GM23248 (cell line): Measurements from ENCODE around the gene CRACR2A. TPM values are rescaled to one million over a fixed set of nuclear protein-coding genes. Genes with fewer than 3 reads are reported as not detected.

Source experiments
- DNase-seq: peaks from one replicate; pipeline ENCODE4 v3.0.0-alpha.2; 2015
- H2AFZ ChIP-seq: fragments of 200-600 bp; sonication (generic); 2 replicates; pipeline ENCODE4 v1.6.1; 2016; ENCODE audit warnings: antibody characterized with exemption
- H3F3A ChIP-seq: fragments of 200-600 bp; sonication (generic); 2 replicates; pipeline ENCODE4 v1.6.1; 2016; ENCODE audit warnings: mild to moderate bottlenecking, antibody characterized with exemption, mixed run types; ENCODE audit not compliant: insufficient read depth
- H3K27ac ChIP-seq: fragments of 200-600 bp; sonication (generic); 2 replicates; pipeline ENCODE4 v1.5.1; 2016; ENCODE audit warnings: mild to moderate bottlenecking
- H3K27me3 ChIP-seq: fragments of 200-600 bp; sonication (generic); replicated peaks from 2 replicates; pipeline ENCODE4 v1.6.1; 2016; ENCODE audit warnings: mild to moderate bottlenecking; ENCODE audit not compliant: insufficient read depth
- H3K36me3 ChIP-seq: fragments of 200-600 bp; sonication (generic); 2 replicates; pipeline ENCODE4 v1.6.1; 2016; ENCODE audit warnings: low read depth, mild to moderate bottlenecking
- H3K4me1 ChIP-seq: fragments of 200-600 bp; sonication (generic); 2 replicates; pipeline ENCODE4 v1.6.1; 2016; ENCODE audit warnings: mild to moderate bottlenecking; ENCODE audit not compliant: insufficient read depth
- H3K4me2 ChIP-seq: fragments of 200-600 bp; sonication (generic); one replicate; pipeline ENCODE4 v1.6.1; 2016; ENCODE audit warnings: mild to moderate bottlenecking; ENCODE audit not compliant: unreplicated experiment
- H3K4me3 ChIP-seq: fragments of 200-600 bp; sonication (generic); 2 replicates; pipeline ENCODE4 v1.5.1; 2016; ENCODE audit warnings: mild to moderate bottlenecking
- H3K79me2 ChIP-seq: fragments of 200-600 bp; sonication (generic); 2 replicates; pipeline ENCODE4 v1.6.1; 2016; ENCODE audit warnings: mild to moderate bottlenecking; ENCODE audit not compliant: insufficient read depth
- H3K9ac ChIP-seq: fragments of 200-600 bp; sonication (generic); 2 replicates; pipeline ENCODE4 v1.6.1; 2016; ENCODE audit warnings: mild to moderate bottlenecking
- H3K9me2 ChIP-seq: fragments of 200-600 bp; sonication (generic); 2 replicates; pipeline ENCODE4 v1.6.1; 2016; ENCODE audit warnings: mixed run types, mild to moderate bottlenecking, moderate library complexity; ENCODE audit not compliant: insufficient read depth
- H3K9me3 ChIP-seq: fragments of 200-600 bp; sonication (generic); one replicate; pipeline ENCODE4 v1.6.1; 2017; ENCODE audit warnings: low read depth
- H4K20me1 ChIP-seq: fragments of 200-600 bp; sonication (generic); 2 replicates; pipeline ENCODE4 v1.6.0; 2016; ENCODE audit not compliant: insufficient read depth
- EZH2 ChIP-seq: fragments of 200-600 bp; sonication (generic); IDR thresholded peaks from 2 replicates; pipeline ENCODE4 v1.6.1; 2018; ENCODE audit warnings: antibody characterized with exemption, mild to moderate bottlenecking; ENCODE audit not compliant: insufficient read depth, poor library complexity, severe bottlenecking
- EZH2phosphoT487 ChIP-seq: fragments of 200-600 bp; sonication (generic); IDR thresholded peaks from 2 replicates; pipeline ENCODE4 v1.6.1; 2018; ENCODE audit warnings: antibody characterized with exemption, moderate library complexity, mild to moderate bottlenecking, low read depth; ENCODE audit not compliant: insufficient read depth
- WGBS, 2 experiments: methylation state at CpG; one replicate each; pipeline ENCODE4 v1.1.6; 2015 to 2017; ENCODE audit warnings: low lambda C conversion rate in 2 of 2, low coverage in 1 of 2; ENCODE audit errors: missing lambda C conversion rate in 2 of 2; 5-methylcytosine and 5-hydroxymethylcytosine counted together
- in situ Hi-C: fragments of 300-500 bp; cut with MboI; formaldehyde crosslinking; loops from 2 replicates; pipeline ENCODE4 v1.15.0; 2020
- polyA plus RNA-seq: library from polyadenylated mRNA; unstranded; fragments of >200 nt; fragmentation: Nextera tagmentation; extraction: Ambion mirVana; gene quantifications from 2 replicates; pipeline ENCODE4 v1.2.1, GENCODE V29; 2016
- total RNA-seq: library from RNA; depleted of rRNA; stranded (reverse); fragments of >200 nt; shearing (Covaris generic); gene quantifications from 2 replicates; pipeline ENCODE4 v1.2.3, GENCODE V29; 2014

CRACR2A gene
- total and polyA plus RNA-seq, 2 experiments from 2014 or later: 1.9 to 2.5 TPM

DNA sequence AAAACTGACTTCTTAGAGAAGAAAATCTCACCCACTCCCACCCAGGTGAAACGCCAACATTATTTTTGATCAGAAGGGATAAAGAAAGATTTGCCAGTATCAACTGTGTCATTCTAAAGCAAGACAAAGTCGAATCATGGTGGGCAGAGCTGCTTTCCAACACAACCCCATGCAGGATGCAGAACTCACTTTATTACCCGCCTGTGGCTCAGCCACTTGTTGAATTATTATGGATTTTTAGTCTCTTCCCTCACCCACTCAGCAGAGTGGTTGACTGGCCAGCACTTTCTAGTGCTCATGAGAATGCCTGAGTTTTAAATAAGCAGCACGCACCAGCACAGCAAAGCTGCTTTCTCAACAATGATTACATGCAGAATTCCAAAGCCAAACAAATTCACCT lies 32.1 kb downstream of the CRACR2A start:
- no peak overlapping the region for H3K4me3 ChIP-seq
- H2AFZ ChIP-seq: no peak overlapping the region
- H3K4me2 ChIP-seq: no peak overlapping the region
- H3K36me3 ChIP-seq: no peaks in the 10 kb centered on the region
- H3F3A ChIP-seq: no peaks in the 10 kb centered on the region
- in situ Hi-C loops: no loop called here
- DNase-seq: no peak
- no peak overlapping the region for H3K27ac ChIP-seq
- WGBS, 2 experiments: 90 to 92% methylated on average over 4 of the region's 4 CpGs
- no peak for TF ChIP-seq EZH2
- TF ChIP-seq EZH2phosphoT487: no peak
- H3K9me2 ChIP-seq: no peaks in the 10 kb centered on the region
- no peak overlapping the region for H3K9ac ChIP-seq
- H3K4me1 ChIP-seq: peaks cover 3% of the 10 kb centered on the region; the same call in 1 of the 2 replicates
- H3K27me3 ChIP-seq: no peaks in the 10 kb centered on the region; the same call in 1 of the 2 replicates
- H4K20me1 ChIP-seq: no peaks in the 10 kb centered on the region
- H3K9me3 ChIP-seq: no peaks in the 10 kb centered on the region
- H3K79me2 ChIP-seq: no peaks in the 10 kb centered on the region

DNA sequence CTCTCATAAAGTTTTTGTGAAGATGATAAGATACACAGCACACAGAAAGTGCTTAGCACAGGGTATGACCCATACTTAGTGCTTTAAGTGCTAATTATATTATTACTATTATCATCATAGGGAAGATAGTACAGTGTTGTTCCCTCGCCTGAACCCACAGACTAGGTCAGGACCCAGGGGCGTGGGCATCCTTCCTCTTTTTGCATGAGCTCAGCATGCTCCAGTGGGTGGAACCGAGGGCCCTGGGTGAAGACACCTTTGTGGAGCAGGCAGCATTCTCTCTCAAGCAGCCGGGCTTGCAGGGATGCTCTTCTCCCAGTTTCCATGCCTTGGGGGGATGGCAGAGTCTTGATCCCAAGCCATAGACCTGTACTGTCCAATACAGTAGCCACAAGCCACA lies 34.8 kb downstream of the CRACR2A start:
- Histone ChIP-seq H4K20me1 (no peaks in the 10 kb centered on the region), H3K4me2 (no peak overlapping the region), H3K27ac (no peak overlapping the region), H3K4me3 (no peak overlapping the region), H3K79me2 (no peaks in the 10 kb centered on the region), H3K9ac (no peak overlapping the region), H2AFZ (no peak overlapping the region), H3K4me1 (no peaks in the 10 kb centered on the region), H3K27me3 (no peaks in the 10 kb centered on the region; the same call in 1 of the 2 replicates), H3K9me3 (no peaks in the 10 kb centered on the region), H3K36me3 (no peaks in the 10 kb centered on the region), H3K9me2 (no peaks in the 10 kb centered on the region), H3F3A (no peaks in the 10 kb centered on the region)
- TF ChIP-seq EZH2 (no peak), EZH2phosphoT487 (no peak)
- DNase-seq: no peak
- in situ Hi-C loops: no loop called here
- WGBS, 2 experiments: 83 to 100% methylated on average over 4 of the region's 4 CpGs

DNA sequence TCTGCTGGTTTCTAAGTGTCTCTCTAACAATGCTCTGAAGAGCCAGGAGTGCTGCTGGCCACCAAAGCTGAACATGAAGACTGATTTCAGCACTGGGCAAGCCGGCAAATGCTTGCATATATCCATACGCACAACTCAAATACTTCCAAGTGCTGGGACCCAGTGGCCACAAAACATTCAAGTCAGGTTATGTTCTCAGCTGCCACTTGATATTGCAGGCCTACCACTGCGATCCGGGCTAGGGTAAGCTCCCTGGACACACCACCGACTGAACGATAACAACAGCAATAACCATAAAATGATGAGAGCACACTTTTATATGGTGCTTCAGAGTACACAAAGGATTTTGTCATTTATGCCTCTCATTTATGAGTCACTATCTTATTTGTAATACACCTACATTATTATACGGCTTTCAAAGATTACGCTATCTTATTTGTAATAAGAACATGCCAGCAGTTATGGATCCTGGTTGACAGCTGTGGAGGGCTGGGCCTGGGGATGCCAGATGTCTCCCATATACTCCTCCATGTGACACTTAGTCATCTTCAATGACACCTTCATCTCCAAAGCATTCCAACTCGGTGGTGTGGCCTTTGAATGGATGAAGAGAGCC lies 35.5 kb downstream of the CRACR2A start:
- DNase-seq: no peak
- no peaks in the 10 kb centered on the region for H3K4me1 ChIP-seq
- 84 to 87% methylated on average over 9 of the region's 9 CpGs for WGBS, 2 experiments

DNA sequence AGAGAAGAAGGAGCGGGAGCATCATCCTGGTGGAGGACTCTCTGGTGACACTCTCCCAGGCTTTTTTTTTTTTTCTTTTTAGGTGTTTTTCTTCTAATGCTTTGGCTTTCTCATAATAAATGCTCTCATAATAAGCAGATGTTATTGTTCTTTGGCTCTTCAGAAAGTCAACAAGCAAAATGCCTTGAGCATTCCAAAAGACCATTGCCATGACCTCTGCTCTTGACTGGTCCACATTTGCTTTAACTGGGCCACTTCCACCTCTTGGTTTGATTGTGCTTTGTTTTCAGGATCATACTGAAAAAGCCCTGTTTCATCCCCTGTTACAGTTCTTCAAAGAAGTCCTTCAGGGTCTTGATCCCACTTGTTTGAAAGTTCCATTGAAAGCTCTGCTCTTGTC lies 36.9 kb downstream of the CRACR2A start:
- Histone ChIP-seq H4K20me1 (no peaks in the 10 kb centered on the region), H3K9ac (no peak overlapping the region), H3F3A (no peaks in the 10 kb centered on the region), H3K4me3 (no peak overlapping the region), H3K9me2 (no peaks in the 10 kb centered on the region), H3K27ac (no peak overlapping the region), H3K79me2 (no peaks in the 10 kb centered on the region), H2AFZ (no peak overlapping the region), H3K36me3 (no peaks in the 10 kb centered on the region), H3K4me1 (no peaks in the 10 kb centered on the region), H3K9me3 (no peaks in the 10 kb centered on the region), H3K4me2 (no peak overlapping the region), H3K27me3 (no peaks in the 10 kb centered on the region; the same call in 1 of the 2 replicates)
- no peak for TF ChIP-seq EZH2
- no peak for TF ChIP-seq EZH2phosphoT487
- no peak for DNase-seq
- in situ Hi-C loops: no loop called here
- 95 to 100% methylated on average over 1 of the region's 1 CpG for WGBS, 2 experiments

More for the DNA sequence above, 35.5 kb downstream of the CRACR2A start:
- Histone ChIP-seq H3K79me2 (no peaks in the 10 kb centered on the region), H3K4me3 (no peak overlapping the region), H3K27ac (no peak overlapping the region), H3K36me3 (no peaks in the 10 kb centered on the region), H3K9ac (no peak overlapping the region), H4K20me1 (no peaks in the 10 kb centered on the region), H3K27me3 (no peaks in the 10 kb centered on the region; the same call in 1 of the 2 replicates), H2AFZ (no peak overlapping the region), H3K9me3 (no peaks in the 10 kb centered on the region), H3K4me2 (no peak overlapping the region), H3K9me2 (no peaks in the 10 kb centered on the region), H3F3A (no peaks in the 10 kb centered on the region)
- in situ Hi-C loops: no loop called here
- TF ChIP-seq EZH2phosphoT487: no peak
- TF ChIP-seq EZH2: no peak
